ENCODE data around the gene RNASE8. TPM values are rescaled to one million over a fixed set of nuclear protein-coding genes. Genes with fewer than 3 reads are reported as not detected.

Gene RNASE8
- total and polyA plus RNA-seq, 2 experiments from 2014 or later = not detected

DNA sequence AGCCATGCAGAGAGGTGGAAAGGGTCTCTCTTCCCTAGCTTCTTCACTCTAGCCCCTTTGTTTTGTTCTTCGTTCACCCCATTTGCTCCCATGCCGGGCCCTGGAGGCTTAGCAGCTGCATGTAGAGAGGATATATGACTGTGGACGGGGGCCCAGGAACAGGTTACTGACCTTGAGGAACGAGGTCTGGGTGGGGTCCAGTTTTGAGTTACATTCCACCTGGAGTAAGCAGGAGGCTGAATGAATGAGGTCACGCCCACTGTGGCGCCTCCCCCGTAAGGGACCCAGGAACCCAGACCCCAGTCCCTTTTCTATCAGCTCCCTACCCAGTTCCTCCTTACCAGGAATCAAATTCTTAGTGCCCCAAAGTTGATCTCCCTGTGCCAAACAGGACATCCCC, 39.3 kb upstream of the RNASE8 start:
- Histone ChIP-seq H3K79me2 (peaks cover under 1% of the 10 kb centered on the region), H3K4me3 (no peak overlapping the region), H3K9me2 (replicated peaks; ENCODE audit: insufficient read depth) (no peaks in the 10 kb centered on the region), H3K36me3 (replicated peaks; ENCODE audit: insufficient read depth, low read depth) (no peaks in the 10 kb centered on the region), H3K27ac (no peak overlapping the region), H3K9me3 (ENCODE audit: low read depth) (no peaks in the 10 kb centered on the region), H2AFZ (no peak overlapping the region), H3K4me2 (no peak overlapping the region), H3K4me1 (ENCODE audit: insufficient read depth) (no peaks in the 10 kb centered on the region), H4K20me1 (ENCODE audit: insufficient read depth, poor library complexity, severe bottlenecking) (no peaks in the 10 kb centered on the region), H3K27me3 (no peaks in the 10 kb centered on the region)
- 84% methylated on average over 6 of the region's 7 CpGs for WGBS (ENCODE audit: low lambda C conversion rate, missing lambda C conversion rate)
- no peak for TF ChIP-seq EZH2 (IDR thresholded peaks at IDR 0.05; ENCODE audit: borderline replicate concordance)
- TF ChIP-seq, protein P1, sequence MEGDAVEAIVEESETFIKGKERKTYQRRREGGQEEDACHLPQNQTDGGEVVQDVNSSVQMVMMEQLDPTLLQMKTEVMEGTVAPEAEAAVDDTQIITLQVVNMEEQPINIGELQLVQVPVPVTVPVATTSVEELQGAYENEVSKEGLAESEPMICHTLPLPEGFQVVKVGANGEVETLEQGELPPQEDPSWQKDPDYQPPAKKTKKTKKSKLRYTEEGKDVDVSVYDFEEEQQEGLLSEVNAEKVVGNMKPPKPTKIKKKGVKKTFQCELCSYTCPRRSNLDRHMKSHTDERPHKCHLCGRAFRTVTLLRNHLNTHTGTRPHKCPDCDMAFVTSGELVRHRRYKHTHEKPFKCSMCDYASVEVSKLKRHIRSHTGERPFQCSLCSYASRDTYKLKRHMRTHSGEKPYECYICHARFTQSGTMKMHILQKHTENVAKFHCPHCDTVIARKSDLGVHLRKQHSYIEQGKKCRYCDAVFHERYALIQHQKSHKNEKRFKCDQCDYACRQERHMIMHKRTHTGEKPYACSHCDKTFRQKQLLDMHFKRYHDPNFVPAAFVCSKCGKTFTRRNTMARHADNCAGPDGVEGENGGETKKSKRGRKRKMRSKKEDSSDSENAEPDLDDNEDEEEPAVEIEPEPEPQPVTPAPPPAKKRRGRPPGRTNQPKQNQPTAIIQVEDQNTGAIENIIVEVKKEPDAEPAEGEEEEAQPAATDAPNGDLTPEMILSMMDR (IDR thresholded peaks at IDR 0.05; ENCODE audit: poor library complexity) = no peak
- TF ChIP-seq EZH2phosphoT487 (IDR thresholded peaks at IDR 0.05; ENCODE audit: low read depth, severe bottlenecking, unreplicated experiment) = no peak
- DNase-seq (ENCODE audit: low spot score) = no peak

DNA sequence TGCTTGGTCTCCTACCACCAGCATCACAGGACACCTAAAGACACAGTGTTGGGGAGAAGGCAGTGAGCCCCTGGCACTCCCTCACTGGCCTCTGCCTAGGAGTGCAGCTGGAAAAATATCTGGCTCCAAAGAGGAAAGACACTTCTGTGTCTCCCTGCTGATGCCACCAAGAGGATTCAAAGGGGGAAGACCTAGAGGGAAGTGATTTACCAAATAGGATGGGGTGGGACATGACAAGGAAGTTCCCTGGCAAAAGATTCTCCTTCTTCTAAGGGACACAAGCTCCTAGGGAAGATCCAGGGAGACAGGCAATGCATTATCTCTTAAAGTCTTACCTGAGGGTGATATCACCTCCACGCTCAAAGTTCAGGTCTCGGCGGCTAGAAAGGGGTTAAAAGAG, 38.8 kb upstream of the RNASE8 start:
- H3K9me3 ChIP-seq (ENCODE audit: low read depth) = no peaks in the 10 kb centered on the region
- H2AFZ ChIP-seq = no peak overlapping the region
- no peaks in the 10 kb centered on the region for H3K9me2 ChIP-seq (replicated peaks; ENCODE audit: insufficient read depth)
- WGBS (ENCODE audit: low lambda C conversion rate, missing lambda C conversion rate) = 97% methylated on average over 3 of the region's 3 CpGs
- H3K27me3 ChIP-seq = no peaks in the 10 kb centered on the region
- no peak overlapping the region for H3K4me2 ChIP-seq
- no peak overlapping the region for H3K27ac ChIP-seq
- H3K4me1 ChIP-seq (ENCODE audit: insufficient read depth) = no peaks in the 10 kb centered on the region
- TF ChIP-seq, protein P1 (IDR thresholded peaks at IDR 0.05; ENCODE audit: poor library complexity) = no peak
- TF ChIP-seq EZH2 (IDR thresholded peaks at IDR 0.05; ENCODE audit: borderline replicate concordance) (no peak), EZH2phosphoT487 (IDR thresholded peaks at IDR 0.05; ENCODE audit: low read depth, severe bottlenecking, unreplicated experiment) (no peak)
- no peaks in the 10 kb centered on the region for H4K20me1 ChIP-seq (ENCODE audit: insufficient read depth, poor library complexity, severe bottlenecking)
- no peak for DNase-seq (ENCODE audit: low spot score)
- peaks cover 6% of the 10 kb centered on the region for H3K79me2 ChIP-seq
- no peaks in the 10 kb centered on the region for H3K36me3 ChIP-seq (replicated peaks; ENCODE audit: insufficient read depth, low read depth)
- no peak overlapping the region for H3K4me3 ChIP-seq

DNA sequence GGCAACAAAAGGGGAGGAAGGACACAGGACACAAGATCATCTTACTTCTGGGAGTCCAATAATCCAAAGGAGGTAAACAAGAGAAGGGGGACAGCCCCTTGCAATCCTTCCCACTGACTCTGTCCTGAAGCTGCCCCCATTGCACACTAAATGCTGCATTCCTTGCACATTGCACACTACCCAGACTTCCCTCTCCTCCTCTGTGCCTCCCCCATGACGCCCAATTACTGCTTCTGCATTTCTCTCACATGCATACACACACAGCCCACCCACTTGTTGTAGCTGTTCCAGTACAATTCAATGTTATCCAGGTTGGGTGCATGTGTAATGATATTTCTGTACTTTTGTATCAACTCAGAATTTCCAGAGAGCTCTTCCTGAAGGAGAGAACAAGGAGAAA, 38.3 kb upstream of the RNASE8 start:
- no peaks in the 10 kb centered on the region for H3K4me1 ChIP-seq (ENCODE audit: insufficient read depth)
- H3K36me3 ChIP-seq (replicated peaks; ENCODE audit: insufficient read depth, low read depth) = no peaks in the 10 kb centered on the region
- no peak overlapping the region for H3K4me2 ChIP-seq
- peaks cover 11% of the 10 kb centered on the region for H3K79me2 ChIP-seq
- no peaks in the 10 kb centered on the region for H3K9me2 ChIP-seq (replicated peaks; ENCODE audit: insufficient read depth)
- DNase-seq (ENCODE audit: low spot score) = no peak
- no peak overlapping the region for H3K27ac ChIP-seq
- no peaks in the 10 kb centered on the region for H3K9me3 ChIP-seq (ENCODE audit: low read depth)
- no peaks in the 10 kb centered on the region for H3K27me3 ChIP-seq
- no peak overlapping the region for H3K4me3 ChIP-seq
- no peaks in the 10 kb centered on the region for H4K20me1 ChIP-seq (ENCODE audit: insufficient read depth, poor library complexity, severe bottlenecking)
- no peak overlapping the region for H2AFZ ChIP-seq
- WGBS (ENCODE audit: low lambda C conversion rate, missing lambda C conversion rate) = 93% methylated on average over 1 of the region's 1 CpG
- TF ChIP-seq EZH2phosphoT487 (IDR thresholded peaks at IDR 0.05; ENCODE audit: low read depth, severe bottlenecking, unreplicated experiment) (no peak), EZH2 (IDR thresholded peaks at IDR 0.05; ENCODE audit: borderline replicate concordance) (no peak)
- TF ChIP-seq, protein P1 (IDR thresholded peaks at IDR 0.05; ENCODE audit: poor library complexity) = no peak
